Gastroesophageal sphincter (tissue), 4 donors: ENCODE results near the gene CCDC190. TPM values are rescaled to one million over a fixed set of nuclear protein-coding genes. Genes with fewer than 3 reads are reported as not detected.

Experiments used
- ATAC-seq: fragments of 150-250 bp; one replicate; pipeline ENCODE4 v1.9.1; 2016; ENCODE audit warnings: mild to moderate bottlenecking, moderate library complexity
- H3K27ac ChIP-seq, 4 donors: fragments of 200-600 bp; sonication (generic) in 3 of 4; 1 replicate in 3 of 4; 2 replicates in 1 of 4; pipeline ENCODE4 v1.5.1; 2016 to 2019
- H3K27me3 ChIP-seq: fragments of 200-600 bp; sonication (generic); one replicate; pipeline ENCODE4 v1.5.1; 2019
- H3K36me3 ChIP-seq, 2 donors: fragments of 200-600 bp; sonication (generic); one replicate each; pipeline ENCODE4 v1.5.1; 2019; ENCODE audit warnings: control low read depth in 1 of 2
- H3K4me1 ChIP-seq, 3 donors: fragments of 200-600 bp; sonication (generic); 1 replicate in 2 of 3; 2 replicates in 1 of 3; pipeline ENCODE4 v1.5.1; 2016 to 2019; ENCODE audit warnings: control low read depth in 2 of 3
- H3K4me3 ChIP-seq, 2 donors: fragments of 200-600 bp; sonication (generic); one replicate each; pipeline ENCODE4 v1.5.1; 2019; ENCODE audit warnings: mild to moderate bottlenecking in 1 of 2, moderate library complexity in 1 of 2
- H3K9me3 ChIP-seq, 3 donors: fragments of 200-600 bp; sonication (generic); one replicate each; pipeline ENCODE4 v1.5.1; 2017 to 2019; ENCODE audit warnings: control low read depth in 2 of 3
- EP300 ChIP-seq: sonication (generic); formaldehyde crosslinking; IDR thresholded peaks from one replicate; pipeline ENCODE4 v1.6.1; 2017; ENCODE audit warnings: antibody characterized with exemption, mild to moderate bottlenecking
- POLR2A ChIP-seq, 2 donors: fragments of 450-650 bp; IDR thresholded peaks; one replicate each; pipeline ENCODE4 v1.6.1; 2017; ENCODE audit warnings: antibody characterized with exemption in 2 of 2, mild to moderate bottlenecking in 2 of 2, moderate library complexity in 1 of 2
- POLR2AphosphoS5 ChIP-seq: sonication (generic); formaldehyde crosslinking; IDR thresholded peaks from one replicate; pipeline ENCODE4 v1.6.1; 2017; ENCODE audit warnings: antibody characterized with exemption
- WGBS, 2 donors: methylation state at CpG; one replicate each; pipeline ENCODE4 v1.1.5; 2018; ENCODE audit warnings: low coverage in 1 of 2; 5-methylcytosine and 5-hydroxymethylcytosine counted together
- total RNA-seq, 4 donors: library from RNA; depleted of rRNA; stranded (reverse); fragments of >200 nt; gene quantifications; one replicate each; pipeline ENCODE4 v1.1.0, GENCODE V29; 2016
- TF ChIP-seq, protein P1 (sequence below), 4 experiments: fragments of 200-600 bp in 2 of 4; fragments of 450-650 bp in 2 of 4; sonication (generic) in 1 of 4; IDR thresholded peaks; one replicate each; pipeline ENCODE4 v1.5.1; 2017 to 2019; ENCODE audit warnings: antibody characterized with exemption in 4 of 4, mild to moderate bottlenecking in 2 of 4, moderate library complexity in 2 of 4

The CCDC190 gene
- total RNA-seq, 4 donors from 2014 or later = not detected

GRCh38 chr1:162868972-162869371 is 8.0 kb upstream of the CCDC190 start:
- no peak overlapping the region for H3K27ac ChIP-seq
- TF ChIP-seq POLR2A (IDR thresholded peaks at IDR 0.05) = no peak
- TF ChIP-seq, protein P1, sequence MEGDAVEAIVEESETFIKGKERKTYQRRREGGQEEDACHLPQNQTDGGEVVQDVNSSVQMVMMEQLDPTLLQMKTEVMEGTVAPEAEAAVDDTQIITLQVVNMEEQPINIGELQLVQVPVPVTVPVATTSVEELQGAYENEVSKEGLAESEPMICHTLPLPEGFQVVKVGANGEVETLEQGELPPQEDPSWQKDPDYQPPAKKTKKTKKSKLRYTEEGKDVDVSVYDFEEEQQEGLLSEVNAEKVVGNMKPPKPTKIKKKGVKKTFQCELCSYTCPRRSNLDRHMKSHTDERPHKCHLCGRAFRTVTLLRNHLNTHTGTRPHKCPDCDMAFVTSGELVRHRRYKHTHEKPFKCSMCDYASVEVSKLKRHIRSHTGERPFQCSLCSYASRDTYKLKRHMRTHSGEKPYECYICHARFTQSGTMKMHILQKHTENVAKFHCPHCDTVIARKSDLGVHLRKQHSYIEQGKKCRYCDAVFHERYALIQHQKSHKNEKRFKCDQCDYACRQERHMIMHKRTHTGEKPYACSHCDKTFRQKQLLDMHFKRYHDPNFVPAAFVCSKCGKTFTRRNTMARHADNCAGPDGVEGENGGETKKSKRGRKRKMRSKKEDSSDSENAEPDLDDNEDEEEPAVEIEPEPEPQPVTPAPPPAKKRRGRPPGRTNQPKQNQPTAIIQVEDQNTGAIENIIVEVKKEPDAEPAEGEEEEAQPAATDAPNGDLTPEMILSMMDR (IDR thresholded peaks at IDR 0.05) = no peak
- TF ChIP-seq EP300 = no peak
- no peak for TF ChIP-seq POLR2AphosphoS5
- H3K4me3 ChIP-seq = no peak overlapping the region

DNA sequence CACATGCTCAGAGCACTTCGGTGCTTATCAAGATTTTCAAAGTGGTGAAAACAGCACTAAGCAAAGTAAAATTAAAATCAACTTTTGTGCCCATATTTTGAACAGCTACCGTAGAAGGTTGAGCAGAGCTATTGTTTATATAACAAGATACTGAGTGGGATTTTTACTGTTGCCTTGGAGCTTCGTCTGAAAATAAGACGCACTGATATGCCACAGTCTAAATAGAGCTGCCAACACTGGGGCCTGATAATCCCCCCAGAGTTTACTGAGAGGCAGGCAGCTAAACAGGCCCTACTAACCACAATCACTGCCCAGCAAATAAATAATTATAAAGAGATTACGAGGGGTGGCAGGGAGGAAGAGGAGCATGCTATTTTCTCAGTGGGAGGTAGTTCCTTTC is 650 bp upstream of the CCDC190 start:
- ATAC-seq = no peak
- Histone ChIP-seq H3K27me3 (no peaks in the 10 kb centered on the region), H3K9me3 (no peaks in the 10 kb centered on the region), H3K4me3 (no peak overlapping the region), H3K27ac (peak overlapping the region; percentile 47 to 67 (median 56)), H3K36me3 (no peaks in the 10 kb centered on the region), H3K4me1 (peaks cover 0 to 23% (median 0%) of the 10 kb centered on the region in 3 donors)
- 30 to 75% methylated on average over 1 to 5 of the region's 5 CpGs for WGBS, 2 donors
- TF ChIP-seq EP300 (no peak), POLR2AphosphoS5 (no peak), POLR2A (IDR thresholded peaks at IDR 0.05) (no peak)
- TF ChIP-seq, protein P1 (IDR thresholded peaks at IDR 0.05) = no peak

More at GRCh38 chr1:162868972-162869371, 8.0 kb upstream of the CCDC190 start:
- H3K27me3 ChIP-seq = no peaks in the 10 kb centered on the region
- 80% methylated on average over 1 of the region's 5 CpGs; no CpG with 5 or more reads in 1 of the 2 donors for WGBS, 2 donors
- ATAC-seq = no peak
- no peaks in the 10 kb centered on the region for H3K4me1 ChIP-seq
- H3K36me3 ChIP-seq = no peaks in the 10 kb centered on the region
- H3K9me3 ChIP-seq = peaks cover 0 to 8% (median 0%) of the 10 kb centered on the region in 3 donors

DNA sequence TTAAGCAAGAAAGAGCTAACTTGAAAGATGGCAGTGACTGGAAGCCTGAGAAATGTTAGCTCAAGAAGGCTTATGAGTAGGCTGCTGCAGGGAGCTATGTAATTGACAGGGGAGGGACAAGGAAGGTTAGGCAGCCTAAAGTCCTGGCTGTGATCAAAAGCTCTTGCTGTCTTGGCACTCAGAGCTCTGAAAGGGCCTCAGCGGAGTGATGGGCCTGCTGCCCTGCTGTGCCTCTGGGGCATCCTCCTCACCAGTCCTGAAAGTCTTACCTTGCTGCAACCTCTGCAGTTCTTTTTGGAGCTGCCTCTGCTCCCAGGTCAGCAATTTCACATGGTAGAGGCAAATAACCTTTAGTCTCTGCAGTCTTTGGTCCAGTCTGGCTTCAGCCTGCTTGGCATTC is 1.8 kb downstream of the CCDC190 start:
- Histone ChIP-seq H3K4me1 (peaks cover 0 to 29% (median 0%) of the 10 kb centered on the region in 3 donors), H3K4me3 (no peak overlapping the region), H3K27me3 (no peaks in the 10 kb centered on the region), H3K27ac (no peak overlapping the region), H3K9me3 (no peaks in the 10 kb centered on the region), H3K36me3 (no peaks in the 10 kb centered on the region)
- no peak for TF ChIP-seq EP300
- no peak for TF ChIP-seq POLR2A (IDR thresholded peaks at IDR 0.05)
- TF ChIP-seq POLR2AphosphoS5 = no peak
- TF ChIP-seq, protein P1 (IDR thresholded peaks at IDR 0.05) = no peak
- no peak for ATAC-seq
- 60% methylated on average over 1 of the region's 1 CpG; no CpG with 5 or more reads in 1 of the 2 donors for WGBS, 2 donors

GRCh38 chr1:162857850-162858249 is 3.1 kb downstream of the CCDC190 start:
- Histone ChIP-seq H3K4me1 (peaks cover 0 to 29% (median 0%) of the 10 kb centered on the region in 3 donors), H3K27me3 (no peaks in the 10 kb centered on the region), H3K4me3 (no peak overlapping the region), H3K36me3 (no peaks in the 10 kb centered on the region), H3K9me3 (no peaks in the 10 kb centered on the region), H3K27ac (no peak overlapping the region)
- no peak for TF ChIP-seq POLR2AphosphoS5
- TF ChIP-seq, protein P1 (IDR thresholded peaks at IDR 0.05) = no peak
- no peak for TF ChIP-seq EP300
- no peak for TF ChIP-seq POLR2A (IDR thresholded peaks at IDR 0.05)
- no peak for ATAC-seq

DNA sequence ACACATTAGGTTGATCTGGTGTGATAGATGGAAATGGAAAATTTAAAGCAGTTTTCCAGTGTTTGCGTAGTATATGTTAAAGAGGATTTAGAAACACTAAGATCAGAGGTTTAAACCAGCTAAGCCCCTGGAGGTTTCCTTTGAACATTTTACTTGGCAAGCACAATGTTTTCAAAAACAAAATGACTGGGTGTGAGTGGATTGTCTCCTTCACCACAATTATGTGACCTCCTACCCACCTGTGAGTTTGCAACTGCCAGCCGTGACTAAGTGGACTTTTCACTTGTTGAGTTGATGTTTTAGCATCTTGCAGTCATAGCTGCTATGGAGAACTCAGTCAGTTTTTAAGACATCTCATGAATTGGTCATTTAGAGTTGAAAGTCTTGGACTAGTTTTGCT is 4.7 kb downstream of the CCDC190 start:
- no peaks in the 10 kb centered on the region for H3K27me3 ChIP-seq
- no peak overlapping the region for H3K27ac ChIP-seq
- no peak overlapping the region for H3K4me3 ChIP-seq
- no peak for ATAC-seq
- H3K9me3 ChIP-seq = no peaks in the 10 kb centered on the region
- H3K4me1 ChIP-seq = peaks cover 0 to 17% (median 0%) of the 10 kb centered on the region in 3 donors
- no peak for TF ChIP-seq POLR2A (IDR thresholded peaks at IDR 0.05)
- no peaks in the 10 kb centered on the region for H3K36me3 ChIP-seq
- 41 to 59% methylated on average over 2 of the region's 2 CpGs for WGBS, 2 donors
